ENCODE measurements around the gene SNRNP35. TPM values are rescaled to one million over a fixed set of nuclear protein-coding genes. Genes with fewer than 3 reads are reported as not detected.

The SNRNP35 gene
- total and polyA plus RNA-seq, 4 donors, result 9.0 to 13.3 (median 11.1) TPM

GRCh38 chr12:123489580-123489979 is 31.6 kb downstream of the SNRNP35 start:
- Histone ChIP-seq H3K27ac (ENCODE audit: low read depth in 1 of 2, low read length in 2 of 2) (no peak overlapping the region), H3K4me1 (ENCODE audit: control insufficient read depth in 4 of 4, insufficient read depth in 4 of 4, low read length in 3 of 4) (no peaks in the 10 kb centered on the region), H3K36me3 (ENCODE audit: control insufficient read depth in 4 of 4, insufficient read depth in 3 of 4, low read depth in 1 of 4, low read length in 3 of 4) (no peaks in the 10 kb centered on the region), H3K9ac (ENCODE audit: low read depth in 1 of 2, low read length in 2 of 2) (no peak overlapping the region), H3K9me3 (ENCODE audit: control insufficient read depth in 4 of 4, low read length in 3 of 4) (no peaks in the 10 kb centered on the region), H3K27me3 (ENCODE audit: control insufficient read depth in 4 of 4, insufficient read depth in 4 of 4, low read length in 3 of 4) (no peaks in the 10 kb centered on the region), H3K4me3 (ENCODE audit: low read depth in 1 of 3, low read length in 3 of 3) (no peak overlapping the region)
- no peak for DNase-seq (ENCODE audit: low spot score)
- 97% methylated on average over 6 of the region's 6 CpGs for WGBS
- TF ChIP-seq TAF1 (conservative IDR thresholded peaks at IDR 0.05), result no peak
- TF ChIP-seq NR2F2 (IDR thresholded peaks at IDR 0.05), result no peak
- TF ChIP-seq ATF3 (IDR thresholded peaks at IDR 0.05), result no peak
- TF ChIP-seq RXRA (IDR thresholded peaks at IDR 0.05), result no peak
- TF ChIP-seq RAD21 (IDR thresholded peaks at IDR 0.05), result no peak
- TF ChIP-seq HNF4G (IDR thresholded peaks at IDR 0.05), result no peak
- no peak for TF ChIP-seq JUND (IDR thresholded peaks at IDR 0.05)
- no peak for TF ChIP-seq CTCF (IDR thresholded peaks at IDR 0.05; ENCODE audit: low read depth, low read length, missing input control)
- TF ChIP-seq REST (IDR thresholded peaks at IDR 0.05), result no peak
- no peak for TF ChIP-seq ZBTB33 (IDR thresholded peaks at IDR 0.05)
- no peak for TF ChIP-seq FOXA2 (IDR thresholded peaks at IDR 0.05)
- TF ChIP-seq FOXA1 (IDR thresholded peaks at IDR 0.05), result no peak
- no peak for TF ChIP-seq SP1 (IDR thresholded peaks at IDR 0.05)

GRCh38 chr12:123490089-123490488 is 32.1 kb downstream of the SNRNP35 start:
- Histone ChIP-seq H3K4me3 (ENCODE audit: low read depth in 1 of 3, low read length in 3 of 3) (no peak overlapping the region), H3K36me3 (ENCODE audit: control insufficient read depth in 4 of 4, insufficient read depth in 3 of 4, low read depth in 1 of 4, low read length in 3 of 4) (no peaks in the 10 kb centered on the region), H3K4me1 (ENCODE audit: control insufficient read depth in 4 of 4, insufficient read depth in 4 of 4, low read length in 3 of 4) (no peaks in the 10 kb centered on the region), H3K9ac (ENCODE audit: low read depth in 1 of 2, low read length in 2 of 2) (no peak overlapping the region), H3K9me3 (ENCODE audit: control insufficient read depth in 4 of 4, low read length in 3 of 4) (no peaks in the 10 kb centered on the region), H3K27me3 (ENCODE audit: control insufficient read depth in 4 of 4, insufficient read depth in 4 of 4, low read length in 3 of 4) (no peaks in the 10 kb centered on the region), H3K27ac (ENCODE audit: low read depth in 1 of 2, low read length in 2 of 2) (no peak overlapping the region)
- TF ChIP-seq HNF4G (IDR thresholded peaks at IDR 0.05), result no peak
- TF ChIP-seq REST (IDR thresholded peaks at IDR 0.05), result no peak
- TF ChIP-seq MAX (IDR thresholded peaks at IDR 0.05), result no peak
- TF ChIP-seq JUND (IDR thresholded peaks at IDR 0.05), result no peak
- 87% methylated on average over 5 of the region's 5 CpGs for WGBS
- DNase-seq (ENCODE audit: low spot score), result no peak
